Measurements from ENCODE around the gene CACNA1D.

The CACNA1D gene

GRCh38 chr3:53774414-53774813, 280.0 kb downstream of the CACNA1D start:
- in situ Hi-C loops (cut with HindIII; ENCODE audit: low sequenced_read_pairs) = no loop called here

- in situ Hi-C loops (cut with HindIII; ENCODE audit: low sequenced_read_pairs) = loop anchor here (5.0 kb wide), 1 partner anchor 53 kb away; no protein-coding TSS in a partner anchor
Measured at GRCh38 chr3:53775018-53775417, 280.6 kb downstream of the CACNA1D start.

GRCh38 chr3:53775834-53776251, 281.4 kb downstream of the CACNA1D start:
- in situ Hi-C loops (cut with HindIII; ENCODE audit: low sequenced_read_pairs) = loop anchor here (5.0 kb wide), 1 partner anchor 54 kb away; no protein-coding TSS in a partner anchor

- in situ Hi-C loops (cut with HindIII; ENCODE audit: low sequenced_read_pairs) = loop anchor here (5.0 kb wide), 1 partner anchor 54 kb away; no protein-coding TSS in a partner anchor
Measured at GRCh38 chr3:53776494-53777101, 282.2 kb downstream of the CACNA1D start.

- in situ Hi-C loops (cut with HindIII; ENCODE audit: low sequenced_read_pairs) = loop anchor here (5.0 kb wide), 1 partner anchor 55 kb away; no protein-coding TSS in a partner anchor
Measured at GRCh38 chr3:53777468-53777867, 283.1 kb downstream of the CACNA1D start.

GRCh38 chr3:53778153-53778552, 283.7 kb downstream of the CACNA1D start:
- in situ Hi-C loops (cut with HindIII; ENCODE audit: low sequenced_read_pairs) = loop anchor here (5.0 kb wide), 1 partner anchor 56 kb away; no protein-coding TSS in a partner anchor

GRCh38 chr3:53780171-53780570, 285.8 kb downstream of the CACNA1D start:
- in situ Hi-C loops (cut with HindIII; ENCODE audit: low sequenced_read_pairs) = no loop called here

GRCh38 chr3:53780806-53781205, 286.4 kb downstream of the CACNA1D start:
- in situ Hi-C loops (cut with HindIII; ENCODE audit: low sequenced_read_pairs) = no loop called here

GRCh38 chr3:53787016-53787415, 292.6 kb downstream of the CACNA1D start:
- in situ Hi-C loops (cut with HindIII; ENCODE audit: low sequenced_read_pairs) = loop anchor here (5.0 kb wide), 1 partner anchor 50 kb away; no protein-coding TSS in a partner anchor

GRCh38 chr3:53788038-53788437, 293.6 kb downstream of the CACNA1D start:
- in situ Hi-C loops (cut with HindIII; ENCODE audit: low sequenced_read_pairs) = loop anchor here (5.0 kb wide), 1 partner anchor 49 kb away; no protein-coding TSS in a partner anchor

- in situ Hi-C loops (cut with HindIII; ENCODE audit: low sequenced_read_pairs) = loop anchor here (5.0 kb wide), 1 partner anchor 48 kb away; no protein-coding TSS in a partner anchor
Measured at GRCh38 chr3:53789459-53789858, 295.0 kb downstream of the CACNA1D start.

GRCh38 chr3:53790470-53790869, 296.1 kb downstream of the CACNA1D start:
- in situ Hi-C loops (cut with HindIII; ENCODE audit: low sequenced_read_pairs) = no loop called here

- in situ Hi-C loops (cut with HindIII; ENCODE audit: low sequenced_read_pairs) = no loop called here
Measured at GRCh38 chr3:53791317-53791716, 296.9 kb downstream of the CACNA1D start.

GRCh38 chr3:53792866-53793265, 298.5 kb downstream of the CACNA1D start:
- in situ Hi-C loops (cut with HindIII; ENCODE audit: low sequenced_read_pairs) = no loop called here

GRCh38 chr3:53794597-53794996, 300.2 kb downstream of the CACNA1D start:
- in situ Hi-C loops (cut with HindIII; ENCODE audit: low sequenced_read_pairs) = no loop called here

GRCh38 chr3:53795176-53795575, 300.8 kb downstream of the CACNA1D start:
- in situ Hi-C loops (cut with HindIII; ENCODE audit: low sequenced_read_pairs) = no loop called here

- in situ Hi-C loops (cut with HindIII; ENCODE audit: low sequenced_read_pairs) = no loop called here
Measured at GRCh38 chr3:53795789-53796560, 301.6 kb downstream of the CACNA1D start.

GRCh38 chr3:53798144-53798543, 303.7 kb downstream of the CACNA1D start:
- in situ Hi-C loops (cut with HindIII; ENCODE audit: low sequenced_read_pairs) = no loop called here

- in situ Hi-C loops (cut with HindIII; ENCODE audit: low sequenced_read_pairs) = no loop called here
Measured at GRCh38 chr3:53799338-53799865, 305.0 kb downstream of the CACNA1D start.

- in situ Hi-C loops (cut with HindIII; ENCODE audit: low sequenced_read_pairs) = no loop called here
Measured at GRCh38 chr3:53800041-53800906, 305.9 kb downstream of the CACNA1D start.

- in situ Hi-C loops (cut with HindIII; ENCODE audit: low sequenced_read_pairs) = no loop called here
Measured at GRCh38 chr3:53801319-53801718, 306.9 kb downstream of the CACNA1D start.

Data from endothelial cell of hepatic sinusoid (primary cell).